Neural crest cell (in vitro differentiated cells): ENCODE measurements around the gene ANKRD55. TPM values are rescaled to one million over a fixed set of nuclear protein-coding genes. Genes with fewer than 3 reads are reported as not detected.
A peak's percentile ranks its signal among the peaks of the same experiment; 100 is the strongest.
"Not testable (repeated sequence)": the region's sequence is repeated elsewhere in the genome, so short reads cannot be mapped to it uniquely, and the experiment has no call there.

Source experiments
- DNase-seq: peaks from one replicate; pipeline ENCODE4 v3.0.0; 2021; ENCODE audit warnings: low read depth, mixed read lengths, low spot score
- H3K27ac Mint-ChIP-seq: one replicate; pipeline ENCODE4 v1.8.0; 2021; ENCODE audit warnings: mild to moderate bottlenecking, mixed read lengths; ENCODE audit not compliant: unreplicated experiment
- H3K27me3 Mint-ChIP-seq: 2 replicates; pipeline ENCODE4 v1.8.0; 2021; ENCODE audit warnings: low read depth, mild to moderate bottlenecking, mixed read lengths
- H3K36me3 Mint-ChIP-seq: 2 replicates; pipeline ENCODE4 v1.8.0; 2021; ENCODE audit warnings: low read depth, mild to moderate bottlenecking, mixed read lengths
- H3K4me1 Mint-ChIP-seq: 2 replicates; pipeline ENCODE4 v1.8.0; 2021; ENCODE audit warnings: mixed read lengths
- H3K4me3 Mint-ChIP-seq: one replicate; pipeline ENCODE4 v1.8.0; 2021; ENCODE audit warnings: mild to moderate bottlenecking, mixed read lengths
- H3K9me3 Mint-ChIP-seq: 2 replicates; pipeline ENCODE4 v1.8.0; 2021; ENCODE audit warnings: mixed read lengths
- total RNA-seq: library from RNA; stranded (reverse); gene quantifications from 2 replicates; pipeline ENCODE4 v1.2.1, GENCODE V29; 2021
- TF ChIP-seq, protein P1 (sequence below): fragments of 200-600 bp; sonication (generic); conservative IDR thresholded peaks from 2 replicates; pipeline ENCODE4 v1.5.0; 2021; ENCODE audit warnings: antibody characterized with exemption, mild to moderate bottlenecking

Gene ANKRD55
- total RNA-seq, 1 donor from 2014 or later, result 0.16 TPM

DNA sequence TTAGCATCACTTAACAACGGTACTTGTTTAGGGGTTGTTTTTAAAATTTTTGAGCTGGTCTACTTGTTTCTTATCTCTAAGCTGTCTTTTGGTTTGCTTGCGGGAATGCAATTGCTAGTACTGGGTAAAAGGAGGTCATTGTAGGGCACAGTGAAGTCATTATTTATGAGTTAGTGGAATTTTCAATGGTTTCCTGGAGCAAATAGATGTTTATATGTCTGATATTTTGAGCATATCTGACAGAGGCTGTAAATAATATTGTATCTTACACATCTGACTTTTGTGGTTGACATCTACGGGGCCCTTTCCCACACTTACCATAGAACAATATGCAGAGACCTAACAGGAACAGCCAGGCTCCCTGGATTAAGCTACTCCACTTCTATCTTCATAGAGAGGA lies 147.9 kb downstream of the ANKRD55 start:
- H3K27ac Mint-ChIP-seq, result no peak overlapping the region
- H3K4me1 Mint-ChIP-seq, result peaks cover 11% of the 10 kb centered on the region
- H3K4me3 Mint-ChIP-seq, result no peak overlapping the region
- TF ChIP-seq, protein P1, sequence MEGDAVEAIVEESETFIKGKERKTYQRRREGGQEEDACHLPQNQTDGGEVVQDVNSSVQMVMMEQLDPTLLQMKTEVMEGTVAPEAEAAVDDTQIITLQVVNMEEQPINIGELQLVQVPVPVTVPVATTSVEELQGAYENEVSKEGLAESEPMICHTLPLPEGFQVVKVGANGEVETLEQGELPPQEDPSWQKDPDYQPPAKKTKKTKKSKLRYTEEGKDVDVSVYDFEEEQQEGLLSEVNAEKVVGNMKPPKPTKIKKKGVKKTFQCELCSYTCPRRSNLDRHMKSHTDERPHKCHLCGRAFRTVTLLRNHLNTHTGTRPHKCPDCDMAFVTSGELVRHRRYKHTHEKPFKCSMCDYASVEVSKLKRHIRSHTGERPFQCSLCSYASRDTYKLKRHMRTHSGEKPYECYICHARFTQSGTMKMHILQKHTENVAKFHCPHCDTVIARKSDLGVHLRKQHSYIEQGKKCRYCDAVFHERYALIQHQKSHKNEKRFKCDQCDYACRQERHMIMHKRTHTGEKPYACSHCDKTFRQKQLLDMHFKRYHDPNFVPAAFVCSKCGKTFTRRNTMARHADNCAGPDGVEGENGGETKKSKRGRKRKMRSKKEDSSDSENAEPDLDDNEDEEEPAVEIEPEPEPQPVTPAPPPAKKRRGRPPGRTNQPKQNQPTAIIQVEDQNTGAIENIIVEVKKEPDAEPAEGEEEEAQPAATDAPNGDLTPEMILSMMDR, result no peak
- no peaks in the 10 kb centered on the region for H3K27me3 Mint-ChIP-seq
- H3K9me3 Mint-ChIP-seq, result peaks cover 9% of the 10 kb centered on the region
- H3K36me3 Mint-ChIP-seq, result no peaks in the 10 kb centered on the region
- DNase-seq, result no peak

DNA sequence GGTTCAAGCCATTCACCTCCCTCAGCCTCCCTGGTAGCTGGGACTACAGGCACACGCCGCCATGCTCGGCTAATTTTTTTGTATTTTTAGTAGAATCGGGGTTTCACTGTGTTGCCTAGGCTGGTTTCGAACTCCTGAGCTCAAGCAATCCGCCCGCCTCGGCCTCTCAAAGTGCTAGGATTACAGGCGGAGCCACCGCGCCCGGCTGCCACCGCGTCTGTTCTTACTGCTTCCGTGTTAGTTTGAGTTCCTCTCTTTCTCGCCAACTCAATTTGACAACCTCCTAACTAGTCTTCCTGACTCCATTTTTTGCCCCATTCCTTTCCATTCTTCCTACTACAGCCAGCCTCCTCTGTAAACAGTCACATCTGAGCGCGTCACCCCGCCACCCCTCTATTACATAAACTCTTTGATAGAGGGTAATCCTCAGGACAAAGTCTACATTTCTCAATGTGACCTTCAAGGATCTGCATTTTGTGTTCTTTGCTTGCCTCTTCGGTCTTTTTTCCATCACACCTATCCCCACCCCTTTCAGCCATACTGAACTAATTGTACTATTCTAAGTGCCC lies 149.8 kb downstream of the ANKRD55 start:
- Mint-ChIP-seq H3K27ac (no peak overlapping the region), H3K9me3 (peaks cover 9% of the 10 kb centered on the region), H3K4me1 (peaks cover 15% of the 10 kb centered on the region), H3K4me3 (no peak overlapping the region), H3K36me3 (no peaks in the 10 kb centered on the region), H3K27me3 (no peaks in the 10 kb centered on the region)
- TF ChIP-seq, protein P1, result no peak
- no peak for DNase-seq

DNA sequence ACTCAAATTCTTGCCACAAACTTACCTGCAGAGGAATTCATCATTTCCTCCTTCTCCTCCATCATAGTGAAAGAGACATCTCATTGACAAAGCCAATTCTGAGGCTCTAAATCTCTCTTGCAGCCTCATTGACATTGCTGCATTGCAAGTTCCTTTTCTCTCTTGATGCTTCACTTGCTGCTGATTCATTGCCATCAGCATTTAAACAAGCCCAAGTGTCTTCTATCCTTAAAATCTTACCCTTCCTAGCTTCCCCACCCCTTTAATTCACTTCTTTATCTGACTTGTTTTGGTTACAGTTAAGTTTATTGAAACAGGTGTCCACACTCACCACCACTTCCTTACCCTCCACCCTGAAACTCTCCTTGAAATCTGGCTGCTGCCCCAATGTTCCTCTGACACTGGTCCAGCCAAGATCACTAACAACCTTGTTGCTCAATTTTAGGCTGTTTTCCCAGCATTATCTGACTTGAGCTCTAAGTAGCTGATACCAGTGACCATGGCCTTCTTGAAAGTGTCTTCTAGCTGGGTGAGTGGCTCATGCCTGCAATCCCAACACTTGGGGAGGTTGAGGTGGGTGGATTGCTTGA lies 152.0 kb downstream of the ANKRD55 start:
- H3K27me3 Mint-ChIP-seq, H3K27ac Mint-ChIP-seq, H3K9me3 Mint-ChIP-seq, DNase-seq, H3K4me3 Mint-ChIP-seq, H3K36me3 Mint-ChIP-seq: not testable (repeated sequence)
- peaks cover 15% of the 10 kb centered on the region for H3K4me1 Mint-ChIP-seq

DNA sequence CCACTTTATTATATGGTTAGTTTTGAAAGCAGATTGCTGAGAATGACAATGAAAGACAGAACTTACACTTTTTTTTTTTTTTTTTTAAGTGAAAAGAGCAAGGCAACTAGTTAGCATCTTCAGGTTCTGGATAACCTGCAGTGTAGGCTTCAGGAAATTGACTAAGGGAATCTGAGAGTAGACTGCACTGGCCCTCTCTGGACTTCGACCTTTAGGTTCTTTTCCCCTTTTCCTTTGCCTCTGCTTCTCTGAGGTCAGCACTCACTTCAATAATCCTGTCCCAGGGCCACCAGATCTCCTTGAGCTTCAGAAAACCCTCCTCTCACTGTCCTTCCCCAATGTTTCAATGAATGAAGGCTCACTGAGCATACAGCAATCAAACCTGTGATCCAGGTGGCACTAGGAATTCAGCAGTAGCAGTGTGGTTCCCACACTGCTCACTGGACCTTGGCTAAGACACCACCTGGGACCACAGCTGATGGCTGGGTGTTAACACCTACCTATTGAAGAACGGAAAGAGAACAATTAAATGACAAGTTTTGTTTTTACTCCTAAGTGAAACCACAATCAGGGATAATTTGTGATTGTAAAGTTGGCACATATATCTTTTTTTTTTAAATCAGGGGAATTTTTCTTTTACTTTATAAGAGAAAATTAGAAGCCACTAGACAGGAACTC lies 152.6 kb downstream of the ANKRD55 start:
- no peaks in the 10 kb centered on the region for H3K27me3 Mint-ChIP-seq
- no peaks in the 10 kb centered on the region for H3K36me3 Mint-ChIP-seq
- TF ChIP-seq, protein P1, result no peak
- peaks cover 6% of the 10 kb centered on the region for H3K9me3 Mint-ChIP-seq
- H3K4me3 Mint-ChIP-seq, result no peak overlapping the region
- peaks cover 15% of the 10 kb centered on the region for H3K4me1 Mint-ChIP-seq
- no peak for DNase-seq
- peak overlapping the region; percentile 63 for H3K27ac Mint-ChIP-seq

DNA sequence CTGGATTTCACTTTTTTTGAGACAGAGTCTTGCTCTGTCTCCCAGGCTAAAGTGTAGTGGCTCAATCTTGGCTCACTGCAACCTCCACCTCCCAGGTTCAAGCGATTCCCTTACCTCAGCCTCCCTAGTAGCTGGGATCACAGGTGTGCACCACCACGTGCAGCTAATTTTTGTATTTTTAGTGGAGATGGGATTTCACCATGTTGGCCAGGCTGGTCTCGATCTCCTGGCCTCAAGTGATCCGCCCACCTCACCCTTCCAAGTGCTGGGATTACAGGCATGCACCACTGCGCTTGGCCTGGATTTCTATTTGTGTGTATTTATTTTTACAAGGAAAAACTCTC lies 154.0 kb downstream of the ANKRD55 start:
- H3K36me3 Mint-ChIP-seq, H3K27me3 Mint-ChIP-seq, H3K9me3 Mint-ChIP-seq, DNase-seq, H3K4me3 Mint-ChIP-seq, H3K4me1 Mint-ChIP-seq: not testable (repeated sequence)
- H3K27ac Mint-ChIP-seq, result peak overlapping the region; percentile 27

DNA sequence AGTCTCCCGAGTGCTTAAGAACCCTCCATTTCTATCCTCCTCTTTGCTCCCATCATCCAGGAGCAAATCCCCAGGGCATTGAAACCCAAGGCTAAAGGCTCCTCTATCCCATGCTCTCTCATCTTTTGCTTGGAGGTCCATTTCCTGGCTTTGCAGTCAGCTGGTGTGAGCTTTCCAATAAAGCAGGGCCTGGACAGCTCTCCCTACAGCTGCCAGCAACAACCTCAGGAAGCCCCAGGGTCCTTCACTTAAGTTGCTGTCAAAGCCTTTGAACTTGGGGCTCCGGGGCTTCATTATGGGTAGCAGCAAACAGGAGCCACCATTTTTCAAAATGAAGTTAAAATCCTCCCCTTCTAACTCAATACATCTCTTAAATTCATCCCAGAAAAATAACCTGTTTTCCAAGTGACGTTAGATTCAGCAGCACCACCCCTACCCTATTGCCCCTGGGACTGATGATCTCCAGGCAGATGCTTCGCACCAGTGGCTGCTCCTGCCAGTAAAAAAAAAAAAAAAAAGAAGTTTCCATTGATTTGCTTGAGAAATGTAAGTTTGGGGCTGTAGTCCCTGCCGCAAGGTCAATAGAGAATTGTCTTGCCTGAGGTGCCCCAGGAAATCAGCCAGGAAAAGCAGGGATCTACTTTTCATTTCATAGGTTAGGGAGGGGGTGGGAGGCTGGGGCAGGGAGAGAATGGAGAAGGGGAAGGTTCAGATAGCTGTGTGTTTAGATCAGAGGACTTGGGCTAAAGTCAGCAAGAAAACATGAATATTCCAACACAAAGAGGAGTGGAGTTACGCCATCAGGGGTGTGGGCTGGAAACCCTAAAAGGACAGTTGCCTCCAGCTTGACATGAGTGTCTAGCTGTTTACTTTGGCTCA lies 154.6 kb downstream of the ANKRD55 start:
- Mint-ChIP-seq H3K27me3 (no peaks in the 10 kb centered on the region), H3K36me3 (no peaks in the 10 kb centered on the region), H3K27ac (peak overlapping the region; percentile 27), H3K9me3 (peaks cover 2% of the 10 kb centered on the region), H3K4me3 (no peak overlapping the region), H3K4me1 (peaks cover 7% of the 10 kb centered on the region)
- no peak for DNase-seq
- TF ChIP-seq, protein P1, result no peak
